ENCODE data around the gene HNRNPAB. TPM values are rescaled to one million over a fixed set of nuclear protein-coding genes. Genes with fewer than 3 reads are reported as not detected.
A peak's percentile ranks its signal among the peaks of the same experiment; 100 is the strongest.

Gene HNRNPAB
- total and polyA plus RNA-seq, 5 donors from 2014 or later = 63.1 to 79.5 (median 65.7) TPM

DNA sequence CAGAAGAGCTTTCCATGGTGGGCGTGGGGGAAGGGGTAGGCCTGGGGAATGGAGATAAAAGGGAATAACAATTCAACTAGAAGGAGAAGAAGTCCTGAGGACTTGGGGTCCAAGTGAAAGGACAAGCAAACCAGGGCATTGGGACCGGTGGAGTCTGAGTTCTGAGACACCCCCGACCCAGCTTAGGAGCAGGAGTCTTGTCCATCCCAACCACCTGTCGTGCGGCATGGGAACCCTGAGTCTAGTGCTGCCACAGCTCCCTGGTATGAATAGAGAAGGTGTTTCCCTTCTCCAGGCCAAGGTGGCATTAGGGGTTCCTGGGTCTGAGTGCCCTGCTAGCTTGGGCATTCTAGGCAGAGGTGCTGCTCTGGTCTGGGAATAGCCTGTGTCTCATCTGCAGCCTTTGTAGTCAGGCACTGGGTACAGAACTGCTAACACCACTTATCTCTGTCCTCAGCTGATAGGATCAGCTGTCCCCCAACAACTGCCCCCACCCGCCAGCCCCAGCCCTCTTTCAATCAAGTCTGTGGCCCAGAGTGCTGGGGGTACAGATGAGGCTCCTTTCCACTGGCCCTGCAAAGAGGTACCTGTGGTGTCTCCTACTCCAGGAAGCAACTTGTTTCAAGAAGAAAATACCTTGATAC lies 9.9 kb downstream of the HNRNPAB start:
- DNase-seq (no peak), ATAC-seq (ENCODE audit: low read depth in 2 of 2) (no peak)
- H3K27ac Mint-ChIP-seq = peak overlapping the region in 2 of 3 donors; percentile 83 to 85
- H3K27me3 Mint-ChIP-seq = no peaks in the 10 kb centered on the region
- no peaks in the 10 kb centered on the region for H3K27me3 ChIP-seq (ENCODE audit: control insufficient read depth, insufficient read depth, low read length)
- H3K4me3 Mint-ChIP-seq = peak overlapping the region in 1 of 4 donors; percentile 32
- no peaks in the 10 kb centered on the region for H3K4me1 ChIP-seq (ENCODE audit: control insufficient read depth, insufficient read depth, low read length, poor library complexity, severe bottlenecking)
- H3K36me3 Mint-ChIP-seq = peaks cover 20% of the 10 kb centered on the region
- no peaks in the 10 kb centered on the region for H3K9me3 Mint-ChIP-seq
- H3K36me3 ChIP-seq (ENCODE audit: control insufficient read depth, insufficient read depth, low read length) = peaks cover 85% of the 10 kb centered on the region
- no peak overlapping the region for H3K27ac ChIP-seq (ENCODE audit: insufficient read depth, low read length, poor library complexity, severe bottlenecking)
- H3K4me1 Mint-ChIP-seq = peaks cover 10 to 45% (median 21%) of the 10 kb centered on the region in 4 donors
- H3K9me3 ChIP-seq (ENCODE audit: control insufficient read depth in 2 of 2, low read length in 2 of 2) = no peaks in the 10 kb centered on the region
- H3K4me3 ChIP-seq (ENCODE audit: low read depth, low read length) = no peak overlapping the region

DNA sequence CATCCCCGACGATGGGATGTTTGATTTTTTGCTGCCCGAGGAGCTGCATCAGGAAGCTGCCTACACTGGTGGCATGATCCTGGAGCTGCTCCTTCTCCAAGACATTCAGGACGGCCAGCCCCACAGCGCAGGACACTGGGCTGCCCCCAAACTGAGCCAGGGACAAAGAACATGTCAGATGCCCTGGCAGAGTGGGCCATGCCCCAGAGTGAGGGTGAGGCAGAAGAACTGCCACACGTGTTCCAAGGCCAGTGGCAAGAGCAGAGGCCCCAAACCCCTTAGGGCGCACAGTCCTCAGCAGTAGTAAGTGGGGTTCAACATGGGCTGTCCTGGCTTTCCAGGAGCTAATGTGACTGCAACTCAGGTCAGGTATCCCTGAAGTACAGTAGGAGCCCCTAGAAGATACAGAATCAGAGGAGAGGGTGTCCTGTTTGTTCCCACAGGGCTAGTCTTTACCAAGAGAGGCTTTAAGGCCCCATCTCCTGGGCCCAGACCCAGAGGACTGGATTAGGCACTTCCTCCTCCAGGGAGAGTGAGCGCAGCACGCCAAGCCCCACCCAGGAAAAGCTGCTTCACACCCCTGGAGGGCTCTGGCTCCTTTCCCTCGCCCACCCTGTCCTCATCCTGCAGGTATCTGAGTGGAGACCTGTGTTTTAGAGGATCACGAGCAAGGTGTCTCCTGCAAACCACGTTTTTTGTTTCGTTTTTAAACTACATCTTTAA lies 11.1 kb downstream of the HNRNPAB start:
- Histone ChIP-seq H3K9me3 (ENCODE audit: control insufficient read depth in 2 of 2, low read length in 2 of 2) (no peaks in the 10 kb centered on the region), H3K4me1 (ENCODE audit: control insufficient read depth, insufficient read depth, low read length, poor library complexity, severe bottlenecking) (no peaks in the 10 kb centered on the region), H3K4me3 (ENCODE audit: low read depth, low read length) (no peak overlapping the region), H3K36me3 (ENCODE audit: control insufficient read depth, insufficient read depth, low read length) (peaks cover 73% of the 10 kb centered on the region), H3K27me3 (ENCODE audit: control insufficient read depth, insufficient read depth, low read length) (no peaks in the 10 kb centered on the region), H3K27ac (ENCODE audit: insufficient read depth, low read length, poor library complexity, severe bottlenecking) (no peak overlapping the region)
- no peaks in the 10 kb centered on the region for H3K9me3 Mint-ChIP-seq
- H3K27me3 Mint-ChIP-seq = no peaks in the 10 kb centered on the region
- H3K36me3 Mint-ChIP-seq = peaks cover 15% of the 10 kb centered on the region
- no peak overlapping the region for H3K4me3 Mint-ChIP-seq
- no peak for DNase-seq
- H3K4me1 Mint-ChIP-seq = peaks cover 11 to 42% (median 21%) of the 10 kb centered on the region in 4 donors
- peak overlapping the region in 1 of 3 donors; percentile 23 for H3K27ac Mint-ChIP-seq
- no peak for ATAC-seq (ENCODE audit: low read depth in 2 of 2)

DNA sequence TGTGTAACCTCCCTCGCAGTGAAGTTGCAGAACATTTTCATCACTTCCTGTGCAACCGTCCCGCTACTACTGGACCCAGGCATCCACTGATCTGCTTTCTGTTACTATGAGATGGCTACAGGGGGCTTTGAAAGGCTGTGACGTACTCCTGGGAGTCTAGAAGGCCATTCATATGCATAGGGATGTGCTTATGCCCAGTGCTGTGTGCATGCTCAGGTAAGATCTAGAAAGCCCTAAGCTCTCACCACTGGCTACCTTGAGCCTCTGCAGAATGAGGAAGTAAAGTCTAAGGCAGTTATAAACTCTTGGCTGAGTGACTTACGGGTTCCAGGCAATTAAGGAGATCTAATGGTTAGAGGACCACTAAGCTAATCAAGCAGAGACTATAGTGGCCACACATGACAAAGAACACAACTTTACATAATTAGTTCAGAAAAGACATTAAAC lies 11.8 kb downstream of the HNRNPAB start:
- no peak overlapping the region for H3K4me3 ChIP-seq (ENCODE audit: low read depth, low read length)
- DNase-seq = no peak
- Mint-ChIP-seq H3K4me3 (no peak overlapping the region), H3K9me3 (no peaks in the 10 kb centered on the region), H3K4me1 (peaks cover 18 to 45% (median 28%) of the 10 kb centered on the region in 4 donors), H3K27me3 (no peaks in the 10 kb centered on the region), H3K36me3 (peaks cover 19% of the 10 kb centered on the region), H3K27ac (no peak overlapping the region)
- no peak for ATAC-seq (ENCODE audit: low read depth in 2 of 2)
- no peak overlapping the region for H3K27ac ChIP-seq (ENCODE audit: insufficient read depth, low read length, poor library complexity, severe bottlenecking)
- H3K36me3 ChIP-seq (ENCODE audit: control insufficient read depth, insufficient read depth, low read length) = peaks cover 67% of the 10 kb centered on the region
- no peaks in the 10 kb centered on the region for H3K27me3 ChIP-seq (ENCODE audit: control insufficient read depth, insufficient read depth, low read length)
- H3K4me1 ChIP-seq (ENCODE audit: control insufficient read depth, insufficient read depth, low read length, poor library complexity, severe bottlenecking) = no peaks in the 10 kb centered on the region
- H3K9me3 ChIP-seq (ENCODE audit: control insufficient read depth in 2 of 2, low read length in 2 of 2) = no peaks in the 10 kb centered on the region

DNA sequence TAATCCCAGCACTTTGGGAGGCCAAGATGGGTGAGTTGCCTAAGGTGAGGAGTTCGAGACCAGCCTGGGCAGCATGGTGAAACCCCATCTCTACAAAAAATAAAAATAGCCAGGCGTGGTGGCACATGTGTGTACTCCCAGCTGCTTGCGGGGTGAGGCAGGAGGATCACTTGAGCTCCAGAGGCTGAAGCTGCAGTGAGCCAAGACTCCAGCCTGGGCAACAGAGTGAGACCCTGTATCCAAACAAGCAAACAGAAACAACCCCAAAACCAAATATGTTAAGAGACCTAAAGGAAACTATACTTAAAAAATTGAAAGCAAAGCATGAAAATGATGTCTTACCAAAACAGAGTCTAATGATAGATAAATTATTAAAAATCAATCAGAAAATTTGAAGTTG lies 12.4 kb downstream of the HNRNPAB start:
- no peak overlapping the region for H3K27ac Mint-ChIP-seq
- no peak overlapping the region for H3K4me3 Mint-ChIP-seq
- Histone ChIP-seq H3K9me3 (ENCODE audit: control insufficient read depth in 2 of 2, low read length in 2 of 2) (no peaks in the 10 kb centered on the region), H3K4me3 (ENCODE audit: low read depth, low read length) (no peak overlapping the region), H3K36me3 (ENCODE audit: control insufficient read depth, insufficient read depth, low read length) (peaks cover 60% of the 10 kb centered on the region), H3K27me3 (ENCODE audit: control insufficient read depth, insufficient read depth, low read length) (no peaks in the 10 kb centered on the region), H3K27ac (ENCODE audit: insufficient read depth, low read length, poor library complexity, severe bottlenecking) (no peak overlapping the region), H3K4me1 (ENCODE audit: control insufficient read depth, insufficient read depth, low read length, poor library complexity, severe bottlenecking) (no peaks in the 10 kb centered on the region)
- H3K27me3 Mint-ChIP-seq = no peaks in the 10 kb centered on the region
- peaks cover 15% of the 10 kb centered on the region for H3K36me3 Mint-ChIP-seq
- DNase-seq (no peak), ATAC-seq (ENCODE audit: low read depth in 2 of 2) (no peak)
- peaks cover 25 to 49% (median 32%) of the 10 kb centered on the region in 4 donors for H3K4me1 Mint-ChIP-seq
- H3K9me3 Mint-ChIP-seq = no peaks in the 10 kb centered on the region

DNA sequence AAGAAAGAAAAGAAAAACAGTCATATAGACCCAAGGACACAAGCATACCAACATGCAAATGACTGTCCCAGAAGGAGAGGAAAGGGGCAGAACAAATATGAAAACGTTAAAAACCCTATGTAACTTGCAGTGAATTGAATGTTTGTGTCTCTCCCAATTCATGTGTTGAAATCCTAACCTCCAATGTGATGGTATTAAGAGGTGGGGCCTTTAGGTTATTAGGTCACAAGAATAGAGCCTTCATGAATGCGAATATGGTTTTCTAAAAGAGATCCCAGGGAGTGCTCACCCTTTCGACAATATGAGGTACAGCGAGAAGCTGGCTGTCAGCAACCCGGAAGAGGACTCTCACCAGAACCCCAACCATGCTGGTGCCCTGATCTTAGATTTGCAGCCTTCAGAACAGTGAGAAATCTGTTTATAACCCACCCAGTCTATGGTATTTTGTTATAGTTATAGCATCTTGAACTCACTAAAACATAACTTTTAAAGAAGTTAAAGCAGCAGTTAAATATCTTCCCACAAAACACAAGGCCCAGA lies 14.0 kb downstream of the HNRNPAB start:
- Mint-ChIP-seq H3K4me1 (peaks cover 27 to 55% (median 36%) of the 10 kb centered on the region in 4 donors), H3K27ac (no peak overlapping the region), H3K9me3 (no peaks in the 10 kb centered on the region), H3K27me3 (no peaks in the 10 kb centered on the region), H3K4me3 (no peak overlapping the region), H3K36me3 (peaks cover 19% of the 10 kb centered on the region)
- H3K27ac ChIP-seq (ENCODE audit: insufficient read depth, low read length, poor library complexity, severe bottlenecking) = no peak overlapping the region
- no peaks in the 10 kb centered on the region for H3K27me3 ChIP-seq (ENCODE audit: control insufficient read depth, insufficient read depth, low read length)
- no peaks in the 10 kb centered on the region for H3K9me3 ChIP-seq (ENCODE audit: control insufficient read depth in 2 of 2, low read length in 2 of 2)
- H3K4me1 ChIP-seq (ENCODE audit: control insufficient read depth, insufficient read depth, low read length, poor library complexity, severe bottlenecking) = no peaks in the 10 kb centered on the region
- H3K4me3 ChIP-seq (ENCODE audit: low read depth, low read length) = no peak overlapping the region
- no peak for ATAC-seq (ENCODE audit: low read depth in 2 of 2)
- no peak for DNase-seq
- peaks cover 56% of the 10 kb centered on the region for H3K36me3 ChIP-seq (ENCODE audit: control insufficient read depth, insufficient read depth, low read length)

DNA sequence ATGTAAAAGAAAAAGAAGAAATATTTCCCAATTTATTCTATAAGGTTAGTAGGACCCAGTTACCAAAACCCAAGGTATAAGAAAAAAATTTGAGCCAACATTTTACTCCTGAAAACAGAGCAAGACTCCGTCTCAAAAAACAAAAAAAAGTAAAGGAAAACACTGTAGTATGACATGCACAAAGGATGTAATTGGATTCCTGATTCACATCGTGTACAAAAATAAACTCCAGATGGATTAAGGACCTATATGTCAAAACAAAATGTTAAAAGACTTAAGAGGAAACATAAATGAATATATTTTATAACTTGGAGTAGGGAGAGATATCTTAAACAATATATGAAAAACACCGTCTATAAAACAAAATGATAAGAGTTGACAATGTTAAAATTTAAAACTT lies 14.5 kb downstream of the HNRNPAB start:
- H3K36me3 Mint-ChIP-seq = peaks cover 19% of the 10 kb centered on the region
- ATAC-seq (ENCODE audit: low read depth in 2 of 2) = no peak
- H3K27ac Mint-ChIP-seq = no peak overlapping the region

DNA sequence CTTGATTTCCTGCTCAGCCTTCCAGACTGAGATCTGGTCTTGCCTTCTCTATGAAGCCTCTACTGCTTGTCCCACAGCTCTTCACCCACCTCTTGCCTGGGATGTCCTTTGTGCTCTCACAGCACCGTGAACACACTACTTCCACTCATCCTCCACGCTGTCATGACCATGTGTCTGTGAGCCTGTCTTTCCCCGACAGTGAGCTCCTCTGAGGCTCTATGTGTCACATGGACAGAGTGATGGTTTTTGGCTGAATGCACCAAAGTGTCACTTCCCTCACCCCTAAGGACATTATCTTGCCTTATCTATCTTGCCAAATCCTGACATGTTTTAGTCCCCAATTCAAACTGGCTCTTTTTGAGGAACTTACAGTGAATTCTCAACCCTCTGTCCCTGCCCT lies 16.9 kb downstream of the HNRNPAB start:
- ATAC-seq (ENCODE audit: low read depth in 2 of 2) = no peak
- no peak overlapping the region for H3K27ac ChIP-seq (ENCODE audit: insufficient read depth, low read length, poor library complexity, severe bottlenecking)

More for the DNA sequence above, 14.5 kb downstream of the HNRNPAB start:
- Mint-ChIP-seq H3K9me3 (no peaks in the 10 kb centered on the region), H3K4me3 (no peak overlapping the region), H3K27me3 (no peaks in the 10 kb centered on the region), H3K4me1 (peaks cover 27 to 55% (median 35%) of the 10 kb centered on the region in 4 donors)
- DNase-seq = no peak
- H3K9me3 ChIP-seq (ENCODE audit: control insufficient read depth in 2 of 2, low read length in 2 of 2) = no peaks in the 10 kb centered on the region
- H3K27me3 ChIP-seq (ENCODE audit: control insufficient read depth, insufficient read depth, low read length) = no peaks in the 10 kb centered on the region
- no peak overlapping the region for H3K27ac ChIP-seq (ENCODE audit: insufficient read depth, low read length, poor library complexity, severe bottlenecking)
- H3K4me1 ChIP-seq (ENCODE audit: control insufficient read depth, insufficient read depth, low read length, poor library complexity, severe bottlenecking) = no peaks in the 10 kb centered on the region
- peaks cover 52% of the 10 kb centered on the region for H3K36me3 ChIP-seq (ENCODE audit: control insufficient read depth, insufficient read depth, low read length)
- no peak overlapping the region for H3K4me3 ChIP-seq (ENCODE audit: low read depth, low read length)

More for the DNA sequence above, 16.9 kb downstream of the HNRNPAB start:
- Mint-ChIP-seq H3K27me3 (no peaks in the 10 kb centered on the region), H3K9me3 (no peaks in the 10 kb centered on the region), H3K36me3 (peaks cover 23% of the 10 kb centered on the region), H3K4me3 (peak overlapping the region in 1 of 4 donors; percentile 37), H3K4me1 (peaks cover 25 to 38% (median 33%) of the 10 kb centered on the region in 4 donors), H3K27ac (peak overlapping the region in 2 of 3 donors; percentile 74 to 78)
- Histone ChIP-seq H3K27me3 (ENCODE audit: control insufficient read depth, insufficient read depth, low read length) (no peaks in the 10 kb centered on the region), H3K4me1 (ENCODE audit: control insufficient read depth, insufficient read depth, low read length, poor library complexity, severe bottlenecking) (no peaks in the 10 kb centered on the region), H3K4me3 (ENCODE audit: low read depth, low read length) (no peak overlapping the region), H3K36me3 (ENCODE audit: control insufficient read depth, insufficient read depth, low read length) (peaks cover 33% of the 10 kb centered on the region), H3K9me3 (ENCODE audit: control insufficient read depth in 2 of 2, low read length in 2 of 2) (no peaks in the 10 kb centered on the region)
- DNase-seq = no peak

All from CD4-positive, CD25-positive, alpha-beta regulatory T cell (primary cell).